A204.1 (cell line): ENCODE measurements around the gene IL37.

Experiments used
- FAIRE-seq: peaks from 2 replicates; lab custom pipeline; 2012; peaks lifted over from hg19 to GRCh38; lab: Jason Lieb, UNC

Gene IL37

DNA sequence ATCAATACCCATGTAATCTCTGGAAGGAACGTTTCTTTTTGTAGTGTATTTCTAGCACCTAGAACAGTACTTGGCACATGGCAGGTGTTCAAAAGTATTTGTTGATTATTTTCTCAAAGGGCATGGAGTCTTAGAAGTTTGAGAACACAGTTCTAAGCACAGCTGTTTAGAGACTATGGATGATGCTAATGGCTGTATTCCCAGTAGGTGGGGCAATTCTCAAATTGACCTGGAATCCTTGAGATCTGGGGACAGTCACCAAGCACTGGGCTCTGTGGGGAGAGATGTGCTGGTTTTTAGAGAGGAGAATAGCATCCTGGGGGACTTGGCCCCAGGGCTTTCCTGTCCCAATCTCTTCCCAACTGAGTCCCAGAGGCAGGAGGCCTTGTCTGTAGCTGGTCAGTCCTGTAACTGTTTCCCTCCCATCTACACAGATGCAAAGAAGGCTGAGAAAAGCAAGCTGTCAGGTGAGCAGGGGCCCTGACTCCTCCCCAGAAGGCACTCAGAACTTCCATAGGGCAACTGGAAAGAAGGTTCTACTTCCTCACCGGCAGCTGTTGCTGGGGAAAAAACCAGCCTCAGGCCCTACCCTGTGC lies 49.4 kb downstream of the IL37 start:
- no peak for FAIRE-seq

DNA sequence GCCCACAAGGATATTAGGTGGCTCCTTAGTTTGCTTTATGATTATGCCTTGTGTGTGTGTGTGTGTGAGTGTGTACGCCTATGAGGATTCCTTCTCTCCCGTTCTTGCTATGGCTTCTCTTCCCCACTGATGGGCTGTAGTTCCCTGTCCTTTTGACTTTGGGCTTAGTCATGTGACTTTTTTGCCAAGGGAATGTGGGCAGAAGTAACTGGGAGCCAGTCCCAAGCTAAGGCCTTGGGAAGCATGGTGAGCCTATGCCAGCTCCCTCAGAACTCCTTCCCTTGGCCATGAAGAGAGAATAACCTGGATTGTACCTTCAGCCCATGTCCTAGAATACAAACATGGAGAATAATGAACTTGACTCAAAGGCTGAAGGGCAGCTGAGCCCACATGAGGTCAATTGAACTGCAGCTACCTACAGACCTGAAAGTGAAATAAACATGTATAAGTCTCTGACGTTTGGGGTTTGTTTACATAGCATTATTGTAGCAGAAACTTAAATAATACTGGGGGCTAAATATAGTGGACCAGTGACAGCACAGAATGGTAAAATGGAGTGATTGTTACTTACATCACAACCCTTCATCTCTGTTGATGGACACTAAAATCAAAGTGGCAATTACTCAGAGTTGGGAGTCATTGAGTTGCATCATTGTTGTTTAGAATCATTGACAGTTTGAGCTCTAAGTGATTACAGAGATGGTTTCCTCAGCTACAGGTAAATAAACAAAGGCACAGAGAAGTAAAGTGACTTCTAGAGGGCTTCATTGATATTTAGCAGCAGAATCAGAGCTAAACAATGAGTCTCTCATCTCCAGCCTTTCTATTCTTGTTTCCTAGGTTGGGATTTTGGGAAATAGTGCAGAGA lies 51.6 kb downstream of the IL37 start:
- FAIRE-seq = no peak

DNA sequence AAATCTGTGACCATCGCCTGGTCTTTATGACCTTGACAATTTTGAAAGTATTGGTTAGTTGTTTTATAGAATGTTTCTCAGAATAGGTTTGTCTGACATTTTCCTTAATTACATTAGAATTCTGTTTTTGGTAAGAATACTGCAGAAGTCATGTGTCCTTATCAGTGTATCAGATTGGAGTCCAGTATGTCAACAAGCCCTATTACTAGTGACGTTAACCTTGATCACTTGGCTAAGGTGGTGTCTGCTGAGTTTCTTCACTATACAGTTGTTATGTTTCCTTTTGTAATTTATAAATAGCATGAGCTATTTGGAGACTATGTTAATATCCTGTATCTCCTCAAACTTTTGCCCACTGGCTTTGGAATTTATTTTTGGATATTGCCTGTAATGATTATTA lies 56.1 kb downstream of the IL37 start:
- no peak for FAIRE-seq
